Panc1 (cell line): ENCODE results near the gene CDKN2AIP.

Experiments used
- POLR2AphosphoS5 ChIP-seq: IDR thresholded peaks from 2 replicates; pipeline ENCODE4 v1.6.1; 2012; ENCODE audit warnings: mild to moderate bottlenecking, low read depth, low read length, moderate library complexity
- SIN3A ChIP-seq: IDR thresholded peaks from 2 replicates; pipeline ENCODE4 v1.6.1; 2012; ENCODE audit warnings: low read depth, mild to moderate bottlenecking, low read length, moderate library complexity, borderline replicate concordance; ENCODE audit not compliant: insufficient read depth
- TCF7L2 ChIP-seq: IDR thresholded peaks from 2 replicates; pipeline ENCODE4 v1.6.1; 2011; ENCODE audit warnings: mild to moderate bottlenecking, low read depth, low read length, inconsistent platforms
- TF ChIP-seq, protein P1 (sequence below): fragments of 450-650 bp; IDR thresholded peaks from 2 replicates; pipeline ENCODE4 v1.5.1; 2017; ENCODE audit warnings: mild to moderate bottlenecking
- TF ChIP-seq, protein P2 (sequence below), 2 experiments: IDR thresholded peaks; 2 replicates each; pipeline ENCODE4 v1.6.1; 2011 to 2012; ENCODE audit warnings: low read depth in 2 of 2, control low read depth in 1 of 2, low read length in 1 of 2, mild to moderate bottlenecking in 1 of 2, moderate library complexity in 1 of 2; ENCODE audit not compliant: insufficient read depth in 1 of 2

DNA sequence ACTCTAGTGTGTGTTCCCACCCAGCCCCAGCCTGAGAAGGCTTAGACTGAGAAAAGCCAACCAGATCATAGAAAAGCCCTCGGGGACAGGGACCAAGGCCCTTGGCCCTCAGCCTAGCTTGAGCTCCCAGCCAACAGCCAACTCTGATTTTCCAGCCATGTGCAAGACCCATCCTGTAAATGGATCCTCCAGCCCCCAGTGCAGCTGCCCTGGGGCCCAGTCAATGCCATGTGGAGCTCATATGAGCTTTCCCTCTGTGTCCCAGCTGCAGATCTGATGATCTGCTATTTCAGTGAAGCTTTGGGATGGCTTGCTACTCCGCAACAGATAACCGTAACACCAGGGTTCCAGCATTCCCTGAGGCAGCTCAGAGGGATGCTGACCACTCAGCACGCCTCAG, 40.5 kb upstream of the CDKN2AIP start:
- TF ChIP-seq TCF7L2, result no peak
- TF ChIP-seq, protein P1, sequence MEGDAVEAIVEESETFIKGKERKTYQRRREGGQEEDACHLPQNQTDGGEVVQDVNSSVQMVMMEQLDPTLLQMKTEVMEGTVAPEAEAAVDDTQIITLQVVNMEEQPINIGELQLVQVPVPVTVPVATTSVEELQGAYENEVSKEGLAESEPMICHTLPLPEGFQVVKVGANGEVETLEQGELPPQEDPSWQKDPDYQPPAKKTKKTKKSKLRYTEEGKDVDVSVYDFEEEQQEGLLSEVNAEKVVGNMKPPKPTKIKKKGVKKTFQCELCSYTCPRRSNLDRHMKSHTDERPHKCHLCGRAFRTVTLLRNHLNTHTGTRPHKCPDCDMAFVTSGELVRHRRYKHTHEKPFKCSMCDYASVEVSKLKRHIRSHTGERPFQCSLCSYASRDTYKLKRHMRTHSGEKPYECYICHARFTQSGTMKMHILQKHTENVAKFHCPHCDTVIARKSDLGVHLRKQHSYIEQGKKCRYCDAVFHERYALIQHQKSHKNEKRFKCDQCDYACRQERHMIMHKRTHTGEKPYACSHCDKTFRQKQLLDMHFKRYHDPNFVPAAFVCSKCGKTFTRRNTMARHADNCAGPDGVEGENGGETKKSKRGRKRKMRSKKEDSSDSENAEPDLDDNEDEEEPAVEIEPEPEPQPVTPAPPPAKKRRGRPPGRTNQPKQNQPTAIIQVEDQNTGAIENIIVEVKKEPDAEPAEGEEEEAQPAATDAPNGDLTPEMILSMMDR, result no peak
- no peak for TF ChIP-seq POLR2AphosphoS5
- TF ChIP-seq SIN3A, result no peak
- TF ChIP-seq, protein P2, sequence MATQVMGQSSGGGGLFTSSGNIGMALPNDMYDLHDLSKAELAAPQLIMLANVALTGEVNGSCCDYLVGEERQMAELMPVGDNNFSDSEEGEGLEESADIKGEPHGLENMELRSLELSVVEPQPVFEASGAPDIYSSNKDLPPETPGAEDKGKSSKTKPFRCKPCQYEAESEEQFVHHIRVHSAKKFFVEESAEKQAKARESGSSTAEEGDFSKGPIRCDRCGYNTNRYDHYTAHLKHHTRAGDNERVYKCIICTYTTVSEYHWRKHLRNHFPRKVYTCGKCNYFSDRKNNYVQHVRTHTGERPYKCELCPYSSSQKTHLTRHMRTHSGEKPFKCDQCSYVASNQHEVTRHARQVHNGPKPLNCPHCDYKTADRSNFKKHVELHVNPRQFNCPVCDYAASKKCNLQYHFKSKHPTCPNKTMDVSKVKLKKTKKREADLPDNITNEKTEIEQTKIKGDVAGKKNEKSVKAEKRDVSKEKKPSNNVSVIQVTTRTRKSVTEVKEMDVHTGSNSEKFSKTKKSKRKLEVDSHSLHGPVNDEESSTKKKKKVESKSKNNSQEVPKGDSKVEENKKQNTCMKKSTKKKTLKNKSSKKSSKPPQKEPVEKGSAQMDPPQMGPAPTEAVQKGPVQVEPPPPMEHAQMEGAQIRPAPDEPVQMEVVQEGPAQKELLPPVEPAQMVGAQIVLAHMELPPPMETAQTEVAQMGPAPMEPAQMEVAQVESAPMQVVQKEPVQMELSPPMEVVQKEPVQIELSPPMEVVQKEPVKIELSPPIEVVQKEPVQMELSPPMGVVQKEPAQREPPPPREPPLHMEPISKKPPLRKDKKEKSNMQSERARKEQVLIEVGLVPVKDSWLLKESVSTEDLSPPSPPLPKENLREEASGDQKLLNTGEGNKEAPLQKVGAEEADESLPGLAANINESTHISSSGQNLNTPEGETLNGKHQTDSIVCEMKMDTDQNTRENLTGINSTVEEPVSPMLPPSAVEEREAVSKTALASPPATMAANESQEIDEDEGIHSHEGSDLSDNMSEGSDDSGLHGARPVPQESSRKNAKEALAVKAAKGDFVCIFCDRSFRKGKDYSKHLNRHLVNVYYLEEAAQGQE (IDR thresholded peaks at IDR 0.05; ENCODE audit: insufficient read depth in 1 of 2, low read depth in 2 of 2, low read length in 1 of 2), result no peak
